Glutamatergic neuron (in vitro differentiated cells): Measurements from ENCODE around the gene TGFBI. TPM values are rescaled to one million over a fixed set of nuclear protein-coding genes. Genes with fewer than 3 reads are reported as not detected.

Source experiments
- DNase-seq: peaks from one replicate; pipeline ENCODE4 v3.0.0; 2022
- H3K27ac Mint-ChIP-seq: one replicate; pipeline ENCODE4 v1.8.0; 2020; ENCODE audit warnings: mild to moderate bottlenecking, mixed read lengths, inconsistent platforms; ENCODE audit not compliant: unreplicated experiment
- H3K27me3 Mint-ChIP-seq: one replicate; pipeline ENCODE4 v1.8.0; 2020; ENCODE audit warnings: mild to moderate bottlenecking, moderate library complexity, mixed read lengths, inconsistent platforms; ENCODE audit not compliant: unreplicated experiment
- H3K36me3 Mint-ChIP-seq: one replicate; pipeline ENCODE4 v1.8.0; 2020; ENCODE audit warnings: mild to moderate bottlenecking, mixed read lengths, inconsistent platforms; ENCODE audit not compliant: unreplicated experiment
- H3K4me1 Mint-ChIP-seq: one replicate; pipeline ENCODE4 v1.8.0; 2020; ENCODE audit warnings: mild to moderate bottlenecking, low read depth, mixed read lengths, inconsistent platforms; ENCODE audit not compliant: unreplicated experiment
- H3K4me3 Mint-ChIP-seq: one replicate; pipeline ENCODE4 v1.8.0; 2020; ENCODE audit warnings: mild to moderate bottlenecking, mixed read lengths, inconsistent platforms; ENCODE audit not compliant: unreplicated experiment
- H3K9me3 Mint-ChIP-seq: one replicate; pipeline ENCODE4 v1.8.0; 2020; ENCODE audit warnings: mild to moderate bottlenecking, moderate library complexity, mixed read lengths, inconsistent platforms; ENCODE audit not compliant: unreplicated experiment
- CTCF ChIP-seq: fragments of 200-600 bp; sonication (generic); IDR thresholded peaks from one replicate; pipeline ENCODE4 v1.5.0; 2021; ENCODE audit not compliant: partially characterized antibody, unreplicated experiment
- long read RNA-seq: library from polyadenylated mRNA; unstranded; transcript quantifications from one replicate; pipeline ENCODE4 v2.0.0, GENCODE V29; 2020; ENCODE audit not compliant: unreplicated experiment
- total RNA-seq: library from RNA; stranded (reverse); fragmentation: NEBNext Ultra II Directional; extraction: Animal tissue kit (Norgen Biotek cat#: 25700); gene quantifications from one replicate; pipeline ENCODE4 v1.2.1, GENCODE V29; 2021; ENCODE audit not compliant: unreplicated experiment

The TGFBI gene
- total RNA-seq = 2.3 TPM
- long read RNA-seq, partial matches to known transcripts = 0 of 1 reads
- long read RNA-seq, other reads (novel, unspliced or antisense) = 0 of 1 reads

GRCh38 chr5:136028782-136029742 lies at the start of gene TGFBI:
TGFBI (plus strand) TSS chr5:136028988; CDS start chr5:136029056, 68 bp downstream.
- Mint-ChIP-seq H3K36me3 (no peaks in the 10 kb centered on the region), H3K9me3 (peaks cover 2% of the 10 kb centered on the region), H3K4me3 (no peak within 1 kb of the TSS), H3K4me1 (peaks cover 17% of the 10 kb centered on the region), H3K27ac (no peak within 1 kb of the TSS), H3K27me3 (peaks cover 12% of the 10 kb centered on the region)
- no peak for TF ChIP-seq CTCF
- DNase-seq = peak; percentile 72

- H3K4me3 Mint-ChIP-seq = no peak overlapping the region
- H3K27me3 Mint-ChIP-seq = peaks cover 3% of the 10 kb centered on the region
- H3K27ac Mint-ChIP-seq = no peak overlapping the region
- no peak for TF ChIP-seq CTCF
- H3K4me1 Mint-ChIP-seq = no peaks in the 10 kb centered on the region
- DNase-seq = no peak
- H3K36me3 Mint-ChIP-seq = no peaks in the 10 kb centered on the region
- no peaks in the 10 kb centered on the region for H3K9me3 Mint-ChIP-seq
Measured at GRCh38 chr5:135978993-135979392, 49.8 kb upstream of the TGFBI start.

GRCh38 chr5:135979510-135979909 lies 49.3 kb upstream of the TGFBI start:
- Mint-ChIP-seq H3K27ac (no peak overlapping the region), H3K27me3 (peaks cover 2% of the 10 kb centered on the region), H3K4me1 (no peaks in the 10 kb centered on the region), H3K9me3 (no peaks in the 10 kb centered on the region), H3K36me3 (no peaks in the 10 kb centered on the region), H3K4me3 (no peak overlapping the region)
- no peak for TF ChIP-seq CTCF
- no peak for DNase-seq

- H3K4me1 Mint-ChIP-seq = no peaks in the 10 kb centered on the region
- no peak for DNase-seq
- no peaks in the 10 kb centered on the region for H3K36me3 Mint-ChIP-seq
- no peak for TF ChIP-seq CTCF
- no peaks in the 10 kb centered on the region for H3K9me3 Mint-ChIP-seq
- H3K27me3 Mint-ChIP-seq = no peaks in the 10 kb centered on the region
- H3K4me3 Mint-ChIP-seq = no peak overlapping the region
- no peak overlapping the region for H3K27ac Mint-ChIP-seq
Measured at GRCh38 chr5:135980620-135981019, 48.2 kb upstream of the TGFBI start.

- Mint-ChIP-seq H3K4me1 (peaks cover 2% of the 10 kb centered on the region), H3K27me3 (no peaks in the 10 kb centered on the region), H3K27ac (no peak overlapping the region), H3K36me3 (peaks cover 5% of the 10 kb centered on the region), H3K4me3 (no peak overlapping the region), H3K9me3 (no peaks in the 10 kb centered on the region)
- DNase-seq = no peak
- no peak for TF ChIP-seq CTCF
Measured at GRCh38 chr5:135985951-135986350, 42.8 kb upstream of the TGFBI start.
